Measurements from ENCODE around the gene RASA4B.

The RASA4B gene

GRCh38 chr7:102451371-102452054 is 66.1 kb downstream of the RASA4B start:
- DNase-seq: no peak

GRCh38 chr7:102450242-102450641 is 67.3 kb downstream of the RASA4B start:
- DNase-seq: peak; percentile 70

GRCh38 chr7:102449136-102449535 is 68.4 kb downstream of the RASA4B start:
- no peak for DNase-seq

- no peak for DNase-seq
Measured at GRCh38 chr7:102447311-102447710, 70.3 kb downstream of the RASA4B start.

GRCh38 chr7:102446387-102447156 is 71.0 kb downstream of the RASA4B start:
- no peak for DNase-seq

- no peak for DNase-seq
Measured at GRCh38 chr7:102445674-102446071, 71.9 kb downstream of the RASA4B start.

- DNase-seq: no peak
Measured at GRCh38 chr7:102444961-102445673, 72.5 kb downstream of the RASA4B start.

GRCh38 chr7:102439963-102440795 is 77.4 kb downstream of the RASA4B start:
- no peak for DNase-seq

GRCh38 chr7:102436118-102436517 is 81.5 kb downstream of the RASA4B start:
- DNase-seq: no peak

GRCh38 chr7:102434039-102434486 is 83.5 kb downstream of the RASA4B start:
- no peak for DNase-seq

GRCh38 chr7:102433219-102434038 is 84.1 kb downstream of the RASA4B start, which contains the start of gene ORAI2:
ORAI2 (plus strand) TSS chr7:102433575; CDS start chr7:102438957, 5,382 bp downstream.
- DNase-seq: peak; percentile 90
